NCI-H1105 (cell line): Measurements from ENCODE around the gene TSPAN4.

Source experiments
- DNase-seq: peaks from one replicate; lab custom pipeline; 2025; lab: John Stamatoyannopoulos, UW

Gene TSPAN4

GRCh38 chr11:824292-824880 is 18.3 kb upstream of the TSPAN4 start:
- peak; percentile 87 for DNase-seq

- peak; percentile 70 for DNase-seq
Observed at GRCh38 chr11:824942-825341, 17.7 kb upstream of the TSPAN4 start.

- no peak for DNase-seq
Observed at GRCh38 chr11:825366-826226, 17.1 kb upstream of the TSPAN4 start.

- no peak for DNase-seq
Observed at GRCh38 chr11:826227-826621, 16.4 kb upstream of the TSPAN4 start.

GRCh38 chr11:826836-827145 is 15.9 kb upstream of the TSPAN4 start:
- DNase-seq = no peak

GRCh38 chr11:827146-827896 is 15.3 kb upstream of the TSPAN4 start:
- no peak for DNase-seq

GRCh38 chr11:827897-828192 is 14.8 kb upstream of the TSPAN4 start, which contains the start of gene CRACR2B:
Gene CRACR2B (plus strand): TSS chr11:827919. CDS start chr11:828608, 689 bp downstream.
- no peak for DNase-seq

GRCh38 chr11:828506-829175 is 14.0 kb upstream of the TSPAN4 start:
- DNase-seq = no peak

- no peak for DNase-seq
Observed at GRCh38 chr11:829176-829846, 13.3 kb upstream of the TSPAN4 start.

- DNase-seq = no peak
Observed at GRCh38 chr11:829847-830294, 12.8 kb upstream of the TSPAN4 start.

- DNase-seq = peak; percentile 86
Observed at GRCh38 chr11:830295-831117, 12.1 kb upstream of the TSPAN4 start.

- no peak for DNase-seq
Observed at GRCh38 chr11:831118-831864, 11.4 kb upstream of the TSPAN4 start.

- no peak for DNase-seq
Observed at GRCh38 chr11:831961-832528, 10.6 kb upstream of the TSPAN4 start.

GRCh38 chr11:832529-833113 is 10.0 kb upstream of the TSPAN4 start, which contains the start of gene CD151:
Gene CD151 (plus strand): TSS chr11:832952. CDS start chr11:836070, 3,118 bp downstream.
- peak; percentile 46 for DNase-seq

- DNase-seq = peak; percentile 27
Observed at GRCh38 chr11:833114-833791, 9.4 kb upstream of the TSPAN4 start.

GRCh38 chr11:833849-834311 is 8.8 kb upstream of the TSPAN4 start:
- no peak for DNase-seq

- DNase-seq = no peak
Observed at GRCh38 chr11:834371-835316, 8.0 kb upstream of the TSPAN4 start.

- no peak for DNase-seq
Observed at GRCh38 chr11:836274-836673, 6.4 kb upstream of the TSPAN4 start.
